Activated CD8-positive, alpha-beta memory T cell treated with anti-CD3 and anti-CD28 coated beads, Interleukin-2, amount 10 ng/mL, durations not matched to agents 7 days and 5 days (primary cell): ENCODE measurements around the gene MT1X. TPM values are rescaled to one million over a fixed set of nuclear protein-coding genes. Genes with fewer than 3 reads are reported as not detected.

Source experiments
- ATAC-seq: fragments of 150-1000 bp; cut with Tn5 transposase; one replicate; pipeline ENCODE4 v1.10.0; 2021; ENCODE audit warnings: moderate library complexity
- CTCF ChIA-PET: fragments of 350-600 bp; sonication (Branson Sonifier 250); formaldehyde crosslinking; loops from one replicate; lab custom pipeline; 2021; ENCODE audit warnings: antibody characterized with exemption; lab: Charles Lee
- DNase-seq: peaks from one replicate; pipeline ENCODE4 v3.0.0-alpha.2; 2020
- H3K27ac Mint-ChIP-seq: one replicate; pipeline ENCODE4 v1.8.0; 2021; ENCODE audit warnings: mild to moderate bottlenecking, mixed read lengths
- H3K27me3 Mint-ChIP-seq: one replicate; pipeline ENCODE4 v1.8.0; 2021; ENCODE audit warnings: mixed read lengths
- H3K36me3 Mint-ChIP-seq: one replicate; pipeline ENCODE4 v1.8.0; 2021; ENCODE audit warnings: mild to moderate bottlenecking, mixed read lengths
- H3K4me1 Mint-ChIP-seq: one replicate; pipeline ENCODE4 v1.8.0; 2021; ENCODE audit warnings: mixed read lengths
- H3K4me3 Mint-ChIP-seq: one replicate; pipeline ENCODE4 v1.8.0; 2021; ENCODE audit warnings: mild to moderate bottlenecking, moderate library complexity, mixed read lengths
- H3K9me3 Mint-ChIP-seq: one replicate; pipeline ENCODE4 v1.8.0; 2022; ENCODE audit warnings: low read depth, mixed read lengths
- total RNA-seq, 2 experiments: library from RNA; stranded (reverse); gene quantifications; one replicate each; pipeline ENCODE4 v1.2.3, GENCODE V29; 2021

MT1X gene
- total RNA-seq, 2 experiments from 2014 or later, result 34.2 to 39.5 TPM

DNA sequence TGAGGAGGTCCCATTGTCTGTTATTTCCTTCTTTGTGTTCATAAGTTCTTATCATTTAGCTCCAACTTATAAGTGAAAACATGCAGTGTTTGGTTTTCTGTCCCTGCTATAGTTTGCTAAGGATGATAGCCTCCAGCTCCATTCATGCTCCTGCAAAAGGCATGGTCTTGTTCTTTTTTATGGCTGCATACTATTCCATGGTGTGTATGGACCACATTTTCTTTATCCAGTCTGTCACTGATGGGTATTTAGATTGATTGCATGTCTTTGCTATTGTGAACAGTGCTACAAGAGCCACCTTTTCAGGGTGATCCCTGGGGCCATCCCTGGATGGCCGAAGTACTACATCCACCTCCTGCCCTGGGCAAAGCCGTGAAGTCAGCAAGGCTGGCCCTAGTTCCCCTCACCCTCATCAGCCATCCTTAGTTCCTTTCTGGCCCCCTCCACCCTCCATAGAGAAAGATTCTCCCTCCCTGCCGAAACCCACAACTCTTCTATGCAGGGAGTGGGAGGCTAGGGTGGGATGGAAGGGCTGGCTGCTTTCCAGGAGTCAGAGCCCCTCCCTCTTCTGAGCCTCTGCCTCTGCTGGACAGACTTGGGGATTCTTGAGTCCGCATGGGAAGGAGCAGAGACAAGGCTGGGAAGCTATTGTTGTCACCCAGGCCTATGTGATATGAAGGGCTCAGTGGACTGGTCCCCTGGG lies 8.3 kb downstream of the MT1X start:
- Mint-ChIP-seq H3K4me1 (no peaks in the 10 kb centered on the region), H3K27ac (no peak overlapping the region), H3K36me3 (no peaks in the 10 kb centered on the region), H3K4me3 (no peak overlapping the region), H3K27me3 (peaks cover 7% of the 10 kb centered on the region), H3K9me3 (no peaks in the 10 kb centered on the region)
- no peak for DNase-seq
- no peak for ATAC-seq
- CTCF ChIA-PET, result interaction anchor here (1.9 to 2.4 kb wide), 2 partner anchors 11 to 90 kb away, joined by 4 to 11 read pairs; no protein-coding TSS in a partner anchor

DNA sequence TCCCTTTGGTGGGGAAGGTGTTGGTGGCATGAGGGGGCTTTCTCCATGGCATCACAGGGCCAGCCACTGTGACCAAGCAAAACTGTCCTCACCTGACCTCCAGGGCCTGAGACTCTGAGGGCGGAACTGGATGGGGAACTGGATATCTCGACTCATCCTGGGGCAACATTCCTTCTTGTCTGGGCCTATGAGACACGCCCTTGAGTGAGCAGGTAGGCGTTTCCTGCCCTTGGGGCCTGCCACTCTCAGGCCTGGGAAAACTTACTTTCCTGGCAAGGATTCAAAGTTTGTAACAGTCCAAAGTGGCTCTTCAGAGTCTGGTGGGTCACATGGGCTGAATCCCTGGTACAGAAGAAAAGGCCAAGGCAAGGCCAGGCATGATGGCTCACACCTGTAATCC lies 9.6 kb downstream of the MT1X start:
- H3K27ac Mint-ChIP-seq, result no peak overlapping the region
- no peak overlapping the region for H3K4me3 Mint-ChIP-seq
- H3K27me3 Mint-ChIP-seq, result peaks cover 7% of the 10 kb centered on the region
- DNase-seq (no peak), ATAC-seq (no peak)
- no peaks in the 10 kb centered on the region for H3K4me1 Mint-ChIP-seq
- H3K36me3 Mint-ChIP-seq, result no peaks in the 10 kb centered on the region
- CTCF ChIA-PET, result no interaction called here
- H3K9me3 Mint-ChIP-seq, result no peaks in the 10 kb centered on the region

DNA sequence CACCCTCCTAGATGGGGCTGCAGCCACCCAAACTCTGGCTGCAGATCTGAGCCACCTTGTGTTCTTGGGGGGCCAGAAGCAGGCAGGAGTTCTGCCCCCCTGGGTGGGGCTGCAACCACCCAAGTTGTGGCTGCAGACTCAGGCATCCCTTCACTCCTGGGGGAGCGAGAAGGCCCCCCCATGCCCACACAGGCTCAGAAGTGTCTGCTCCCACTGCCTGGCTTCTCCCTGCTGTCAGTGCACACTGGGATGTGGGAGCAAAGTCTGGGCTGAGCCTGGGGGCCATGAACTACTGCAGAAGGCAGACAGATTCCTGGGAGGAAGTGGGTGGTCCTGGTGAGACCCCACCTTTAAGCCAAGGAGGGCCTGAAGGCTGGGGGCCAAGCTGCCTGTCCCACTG lies 13.0 kb downstream of the MT1X start:
- ATAC-seq (no peak), DNase-seq (no peak)
- Mint-ChIP-seq H3K4me1 (no peaks in the 10 kb centered on the region), H3K27ac (no peak overlapping the region), H3K36me3 (no peaks in the 10 kb centered on the region), H3K4me3 (no peak overlapping the region), H3K9me3 (no peaks in the 10 kb centered on the region), H3K27me3 (peaks cover 5% of the 10 kb centered on the region)
- CTCF ChIA-PET, result interaction anchor here (1.2 to 1.7 kb wide), 2 partner anchors 94 to 118 kb away, joined by 3 to 5 read pairs; no protein-coding TSS in a partner anchor

DNA sequence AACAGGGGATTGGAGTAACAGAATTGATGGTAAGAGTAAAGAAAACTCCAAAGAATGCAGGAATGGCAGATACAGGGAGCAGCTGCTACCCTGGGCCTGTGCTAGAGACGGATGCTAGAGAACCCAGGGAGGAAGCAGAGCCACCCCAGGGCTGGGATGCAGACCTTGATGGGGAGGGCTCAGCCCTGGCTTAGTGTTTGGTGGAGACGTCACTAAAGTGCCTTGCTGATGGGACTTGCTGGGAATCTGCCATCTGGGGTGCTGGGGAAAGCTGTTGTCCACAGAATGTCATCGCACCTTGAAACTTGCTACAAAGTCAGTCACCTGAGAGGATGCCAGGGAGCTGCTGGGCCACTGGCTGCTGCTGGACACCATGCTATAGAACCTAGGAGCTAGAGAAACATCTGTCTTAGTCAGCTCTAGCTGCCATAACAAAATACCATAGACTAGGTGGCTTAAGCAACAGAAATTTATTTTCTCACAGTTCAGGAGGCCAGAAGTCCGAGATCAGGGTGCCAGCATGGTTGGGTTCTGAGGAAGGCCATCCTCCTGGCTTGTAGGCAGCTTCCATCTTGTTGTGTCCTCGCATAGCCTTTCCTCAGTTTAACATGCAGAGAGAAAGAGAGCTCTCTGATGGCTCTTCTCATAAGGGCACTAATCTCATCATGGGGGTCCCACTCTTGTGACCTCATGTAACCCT lies 15.3 kb downstream of the MT1X start:
- Mint-ChIP-seq H3K27me3 (no peaks in the 10 kb centered on the region), H3K27ac (no peak overlapping the region), H3K4me3 (no peak overlapping the region), H3K36me3 (no peaks in the 10 kb centered on the region), H3K9me3 (no peaks in the 10 kb centered on the region), H3K4me1 (peaks cover 11% of the 10 kb centered on the region)
- ATAC-seq, result no peak
- CTCF ChIA-PET, result interaction anchor here (0.6 to 1.2 kb wide), 5 partner anchors 24 to 151 kb away, joined by 3 to 6 read pairs (median 3); no protein-coding TSS in a partner anchor
- no peak for DNase-seq

DNA sequence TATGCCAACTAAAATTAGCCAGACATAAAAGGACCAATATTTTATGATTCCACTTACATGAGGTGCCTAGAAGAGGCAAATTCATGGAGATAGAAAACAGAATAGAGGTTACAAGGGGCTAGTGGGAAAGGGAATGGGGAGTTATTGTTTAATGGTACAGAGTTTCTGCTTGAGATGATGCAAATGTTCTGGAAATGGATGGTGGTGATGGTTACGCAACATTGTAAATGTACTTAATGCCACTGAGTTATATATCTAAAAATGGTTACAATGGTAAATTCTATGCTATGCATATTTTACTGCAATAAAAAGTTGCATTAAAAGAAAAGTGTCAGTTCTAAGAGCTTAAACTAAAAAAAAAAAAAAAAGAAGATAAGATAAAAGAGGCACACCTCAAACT lies 17.9 kb downstream of the MT1X start:
- no peaks in the 10 kb centered on the region for H3K9me3 Mint-ChIP-seq
- peaks cover 11% of the 10 kb centered on the region for H3K4me1 Mint-ChIP-seq
- ATAC-seq (no peak), DNase-seq (no peak)
- no peak overlapping the region for H3K4me3 Mint-ChIP-seq
- no peaks in the 10 kb centered on the region for H3K36me3 Mint-ChIP-seq
- no peaks in the 10 kb centered on the region for H3K27me3 Mint-ChIP-seq
- CTCF ChIA-PET, result interaction anchor here (0.8 to 4.7 kb wide), 13 partner anchors 17 to 340 kb away, joined by 3 to 94 read pairs (median 12); partner anchors contain the start of gene MT1X
- no peak overlapping the region for H3K27ac Mint-ChIP-seq

DNA sequence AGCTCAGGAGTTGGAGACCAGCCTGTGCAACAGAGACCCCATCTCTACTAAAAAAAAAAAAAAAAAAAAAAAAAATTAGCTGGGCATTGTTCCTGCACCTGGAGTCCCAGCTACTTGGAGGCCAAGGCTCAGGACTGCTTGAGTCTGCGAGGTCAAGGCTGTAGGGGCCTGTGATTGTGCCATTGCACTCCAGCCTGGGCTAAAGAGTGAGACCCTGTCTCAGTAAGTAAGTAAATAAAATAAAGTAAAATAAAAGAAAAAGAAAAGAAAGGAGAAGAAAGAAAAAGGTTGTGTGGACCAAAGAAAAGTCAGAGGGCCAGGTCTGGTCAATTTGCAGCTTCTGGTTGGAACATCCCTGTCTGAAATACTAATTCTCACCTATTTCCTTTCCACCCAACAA lies 18.4 kb downstream of the MT1X start:
- Mint-ChIP-seq H3K27me3 (no peaks in the 10 kb centered on the region), H3K4me1 (peaks cover 11% of the 10 kb centered on the region), H3K36me3 (no peaks in the 10 kb centered on the region), H3K9me3 (no peaks in the 10 kb centered on the region), H3K4me3 (no peak overlapping the region), H3K27ac (no peak overlapping the region)
- DNase-seq, result no peak
- CTCF ChIA-PET, result interaction anchor here (0.8 to 4.7 kb wide), 17 partner anchors 17 to 340 kb away, joined by 3 to 94 read pairs (median 6); partner anchors contain the start of genes MT1X and SLC12A3
- no peak for ATAC-seq

DNA sequence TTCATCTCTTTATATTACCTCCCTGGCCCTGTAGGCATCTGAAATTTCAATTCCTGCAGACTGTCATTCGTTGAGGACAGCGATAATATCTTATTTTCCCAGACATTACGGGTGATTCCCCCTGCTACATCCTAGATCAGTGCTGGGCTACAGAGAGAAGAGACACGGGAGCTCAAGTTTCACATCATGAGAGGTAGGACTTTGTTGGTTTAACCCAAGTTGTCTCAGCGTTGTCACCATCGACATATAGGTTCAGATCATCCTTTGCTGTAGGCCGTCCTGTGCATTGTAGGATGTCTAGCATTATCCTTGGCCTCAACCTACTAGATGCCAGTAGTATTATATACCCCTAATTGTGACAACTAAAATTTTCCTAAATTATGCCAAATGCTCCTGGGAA lies 19.3 kb downstream of the MT1X start:
- CTCF ChIA-PET, result interaction anchor here (0.6 to 4.7 kb wide), 58 partner anchors 8 to 758 kb away, joined by 3 to 94 read pairs (median 5); partner anchors contain the start of genes MT1A, MT1E, MT1F and MT1G
- Mint-ChIP-seq H3K27ac (peak overlapping the region; percentile 68), H3K4me1 (peaks cover 11% of the 10 kb centered on the region), H3K9me3 (no peaks in the 10 kb centered on the region), H3K27me3 (no peaks in the 10 kb centered on the region), H3K36me3 (no peaks in the 10 kb centered on the region), H3K4me3 (no peak overlapping the region)
- no peak for ATAC-seq
- no peak for DNase-seq

DNA sequence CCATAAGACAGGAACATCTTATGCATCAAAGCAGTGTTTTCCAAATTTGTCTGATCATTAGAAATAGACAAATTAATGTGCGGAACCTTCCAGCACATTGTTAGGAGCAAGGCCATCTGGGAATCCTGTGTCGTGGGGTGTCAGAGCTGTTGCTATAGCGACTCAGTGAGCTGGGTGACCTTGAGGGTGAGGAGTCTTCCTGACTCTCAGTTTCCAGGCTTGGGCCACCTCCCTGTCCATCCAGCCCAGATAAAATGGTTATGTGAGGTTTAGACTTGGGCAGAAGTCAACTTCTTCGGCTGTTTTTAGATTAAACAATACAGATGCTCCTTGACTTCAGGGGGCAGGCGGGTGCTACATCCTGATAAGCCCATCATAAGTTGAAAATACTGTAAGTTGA lies 20.6 kb downstream of the MT1X start:
- CTCF ChIA-PET, result interaction anchor here (0.9 to 4.7 kb wide), 25 partner anchors 11 to 384 kb away, joined by 3 to 94 read pairs (median 7); partner anchors contain the start of genes MT1F, MT1H and MT1X
- peaks cover 15% of the 10 kb centered on the region for H3K4me1 Mint-ChIP-seq
- H3K27me3 Mint-ChIP-seq, result no peaks in the 10 kb centered on the region
- no peak overlapping the region for H3K4me3 Mint-ChIP-seq
- no peak for ATAC-seq
- no peaks in the 10 kb centered on the region for H3K36me3 Mint-ChIP-seq
- no peak for DNase-seq
- H3K27ac Mint-ChIP-seq, result no peak overlapping the region
- H3K9me3 Mint-ChIP-seq, result no peaks in the 10 kb centered on the region

DNA sequence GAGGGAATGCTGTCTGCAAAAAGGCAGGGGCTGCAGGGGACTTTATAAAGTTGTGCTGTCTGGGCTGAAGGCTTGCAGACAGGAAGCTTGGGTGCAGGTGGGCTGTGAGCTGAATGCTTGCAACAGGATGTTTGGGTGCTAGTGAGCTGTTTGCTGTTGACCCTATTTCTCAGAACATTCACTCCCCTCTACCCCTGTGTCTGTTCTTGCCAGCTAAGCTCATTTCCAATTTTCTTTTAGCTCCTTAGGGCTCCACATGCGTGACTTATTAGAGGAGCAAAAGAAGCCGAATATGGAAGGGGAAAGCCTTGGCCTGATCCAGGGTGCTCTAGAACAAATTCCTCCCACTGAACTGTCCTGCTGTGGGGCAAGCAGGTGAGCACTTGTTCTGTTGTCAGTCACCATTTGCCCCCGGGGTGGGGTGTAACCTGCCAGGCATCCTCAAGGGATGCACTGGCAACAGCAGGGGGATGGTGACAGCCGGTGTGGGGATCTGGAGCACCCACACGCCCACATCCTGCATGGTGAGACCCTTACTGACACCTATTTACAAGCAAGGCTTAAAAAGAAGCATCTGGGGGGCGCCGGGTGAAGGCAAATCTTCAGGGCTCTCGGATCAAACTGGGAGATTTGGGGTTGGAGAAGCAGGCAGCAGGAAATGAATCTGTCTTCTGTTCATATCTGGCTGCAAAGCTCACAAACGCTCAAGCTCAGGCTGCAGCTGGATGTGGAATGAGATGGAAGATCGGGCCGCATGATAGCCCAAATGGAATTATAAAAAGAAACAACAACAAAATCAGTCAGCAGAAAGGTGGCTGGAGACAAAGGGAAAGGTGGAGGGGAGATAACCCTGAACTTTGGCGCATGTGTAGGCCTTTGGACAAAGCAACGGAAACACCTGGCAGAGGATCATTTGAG lies 26.5 kb downstream of the MT1X start:
- Mint-ChIP-seq H3K27me3 (no peaks in the 10 kb centered on the region), H3K27ac (peak overlapping the region; percentile 93), H3K4me3 (peak overlapping the region; percentile 85), H3K9me3 (no peaks in the 10 kb centered on the region), H3K4me1 (peaks cover 44% of the 10 kb centered on the region), H3K36me3 (peaks cover 4% of the 10 kb centered on the region)
- peak; percentile 79 for DNase-seq
- CTCF ChIA-PET, result interaction anchor here (0.6 to 3.1 kb wide), 13 partner anchors 21 to 195 kb away, joined by 3 to 17 read pairs (median 4); no protein-coding TSS in a partner anchor
- ATAC-seq, result peak; percentile 83

DNA sequence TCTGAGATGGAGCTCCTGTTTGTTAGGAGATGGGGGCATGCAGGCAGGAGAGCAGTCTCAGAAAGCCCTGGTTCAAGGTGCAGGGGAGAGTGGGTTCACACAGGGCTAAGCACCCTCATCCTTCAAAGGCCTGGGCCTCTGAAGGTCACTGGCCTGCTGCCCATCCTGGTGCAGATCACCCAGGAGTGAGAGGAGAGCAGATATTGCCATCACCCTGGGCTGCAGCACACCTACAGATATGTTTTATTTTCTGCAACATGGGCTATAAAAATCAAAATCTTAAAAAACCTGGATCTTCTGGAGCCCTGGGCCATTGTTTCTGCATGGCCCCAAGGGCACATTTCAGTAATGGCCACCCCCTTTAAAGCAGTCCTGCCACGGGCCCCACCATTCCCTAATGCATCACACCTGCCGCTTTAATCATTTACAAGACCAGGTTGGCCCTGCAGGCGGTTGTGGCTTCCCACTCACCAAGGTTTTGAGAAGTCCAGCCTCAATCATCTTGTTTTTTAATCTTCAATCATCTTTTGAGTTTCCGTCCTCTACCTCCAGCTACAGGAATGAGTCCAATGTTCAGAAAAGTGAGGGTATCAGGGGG lies 27.3 kb downstream of the MT1X start:
- CTCF ChIA-PET, result interaction anchor here (1.1 to 2.4 kb wide), 6 partner anchors 8 to 190 kb away, joined by 3 to 17 read pairs (median 5); no protein-coding TSS in a partner anchor
- peaks cover 44% of the 10 kb centered on the region for H3K4me1 Mint-ChIP-seq
- peak overlapping the region; percentile 85 for H3K4me3 Mint-ChIP-seq
- H3K27me3 Mint-ChIP-seq, result no peaks in the 10 kb centered on the region
- H3K27ac Mint-ChIP-seq, result peak overlapping the region; percentile 93
- H3K36me3 Mint-ChIP-seq, result peaks cover 4% of the 10 kb centered on the region
- no peaks in the 10 kb centered on the region for H3K9me3 Mint-ChIP-seq
- ATAC-seq, result peak; percentile 18
- peak; percentile 62 for DNase-seq

DNA sequence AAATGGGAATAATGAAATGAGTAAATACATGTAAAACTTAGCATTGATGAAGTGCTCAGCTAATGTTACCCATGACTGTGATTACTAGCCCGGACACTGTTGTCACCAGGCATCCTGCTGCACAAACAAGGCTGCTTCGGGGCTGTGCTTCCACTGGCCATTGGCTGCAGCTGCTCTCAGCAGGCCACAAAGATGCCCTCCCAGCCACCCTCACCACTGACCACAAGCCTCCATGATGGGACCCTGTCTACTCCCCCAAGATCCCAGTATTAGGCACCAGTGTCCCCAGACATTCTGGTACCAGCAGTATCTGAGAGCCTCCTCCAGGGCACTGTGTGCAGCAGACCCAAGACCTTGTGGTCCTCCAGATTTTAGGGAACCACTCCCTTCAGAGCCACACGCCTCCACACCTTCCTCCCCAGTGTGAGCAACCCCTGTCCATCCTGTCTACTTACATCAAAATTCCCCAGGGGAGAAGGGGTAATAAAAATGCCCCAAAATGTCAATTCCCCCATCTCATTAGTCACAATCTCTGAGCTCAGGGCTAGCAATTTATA lies 28.0 kb downstream of the MT1X start:
- Mint-ChIP-seq H3K4me1 (peaks cover 44% of the 10 kb centered on the region), H3K9me3 (no peaks in the 10 kb centered on the region), H3K27me3 (no peaks in the 10 kb centered on the region), H3K4me3 (peak overlapping the region; percentile 85), H3K36me3 (peaks cover 4% of the 10 kb centered on the region), H3K27ac (peak overlapping the region; percentile 93)
- ATAC-seq, result no peak
- CTCF ChIA-PET, result interaction anchor here (1.2 to 2.0 kb wide), 2 partner anchors 8 to 19 kb away, joined by 3 to 8 read pairs; no protein-coding TSS in a partner anchor
- no peak for DNase-seq

DNA sequence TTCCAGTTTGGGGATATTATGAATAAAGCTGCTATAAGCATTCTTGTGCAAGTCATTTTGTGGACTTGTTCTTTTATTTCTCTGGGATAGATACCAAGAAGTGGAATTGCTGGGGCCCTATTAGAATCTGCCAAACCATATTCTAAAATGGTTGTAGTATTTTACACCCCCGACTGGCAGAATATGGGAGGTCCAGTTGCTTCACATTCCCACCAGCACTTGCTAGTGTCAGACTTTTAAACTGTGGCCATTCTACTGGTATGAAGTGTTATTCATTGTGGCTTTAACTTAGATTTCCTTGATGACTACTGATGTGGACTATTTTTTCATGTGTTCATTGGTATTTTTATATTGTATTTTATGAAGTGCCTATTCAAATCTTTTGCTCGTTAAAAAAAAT lies 29.6 kb downstream of the MT1X start:
- Mint-ChIP-seq H3K9me3 (no peaks in the 10 kb centered on the region), H3K4me1 (peaks cover 47% of the 10 kb centered on the region), H3K27me3 (no peaks in the 10 kb centered on the region), H3K36me3 (peaks cover 4% of the 10 kb centered on the region), H3K4me3 (no peak overlapping the region), H3K27ac (no peak overlapping the region)
- DNase-seq (no peak), ATAC-seq (no peak)
- CTCF ChIA-PET, result interaction anchor here (0.8 to 1.6 kb wide), 3 partner anchors 10 to 135 kb away, joined by 3 read pairs; no protein-coding TSS in a partner anchor
